Progenitor cell of endocrine pancreas (in vitro differentiated cells): Measurements from ENCODE around the gene KCNAB2. TPM values are rescaled to one million over a fixed set of nuclear protein-coding genes. Genes with fewer than 3 reads are reported as not detected.

Experiments
- DNase-seq: peaks from one replicate; pipeline ENCODE4 v3.0.0; 2021; ENCODE audit warnings: low spot score; ENCODE audit not compliant: unreplicated experiment
- H3K27ac Mint-ChIP-seq: 2 replicates; pipeline ENCODE4 v1.8.0; 2021; ENCODE audit warnings: mild to moderate bottlenecking, moderate library complexity, mixed read lengths
- H3K27me3 Mint-ChIP-seq: 2 replicates; pipeline ENCODE4 v1.8.0; 2021; ENCODE audit warnings: mixed read lengths
- H3K36me3 Mint-ChIP-seq: 2 replicates; pipeline ENCODE4 v1.8.0; 2022; ENCODE audit warnings: mixed read lengths; ENCODE audit not compliant: insufficient read depth
- H3K4me1 Mint-ChIP-seq: 2 replicates; pipeline ENCODE4 v1.8.0; 2021; ENCODE audit warnings: low read depth, mixed read lengths
- H3K4me3 Mint-ChIP-seq: 2 replicates; pipeline ENCODE4 v1.8.0; 2021; ENCODE audit warnings: low read depth, mild to moderate bottlenecking, moderate library complexity, mixed read lengths
- H3K9me3 Mint-ChIP-seq: 2 replicates; pipeline ENCODE4 v1.8.0; 2021; ENCODE audit warnings: low read depth, mixed read lengths
- CTCF ChIP-seq: fragments of 200-600 bp; sonication (generic); IDR thresholded peaks from one replicate; pipeline ENCODE4 v1.5.0; 2021; ENCODE audit warnings: antibody characterized with exemption, mild to moderate bottlenecking; ENCODE audit not compliant: unreplicated experiment
- total RNA-seq: library from RNA; stranded (reverse); gene quantifications from 2 replicates; pipeline ENCODE4 v1.2.1, GENCODE V29; 2021

KCNAB2 gene
- total RNA-seq, 1 donor from 2014 or later: 6.9 TPM

GRCh38 chr1:6117064-6117463, 71.4 kb downstream of the KCNAB2 start:
- Mint-ChIP-seq H3K9me3 (peaks cover 8% of the 10 kb centered on the region), H3K36me3 (no peaks in the 10 kb centered on the region), H3K4me3 (no peak overlapping the region), H3K27ac (no peak overlapping the region), H3K4me1 (no peaks in the 10 kb centered on the region), H3K27me3 (peaks cover 17% of the 10 kb centered on the region)
- TF ChIP-seq CTCF: no peak
- DNase-seq: no peak

- TF ChIP-seq CTCF: no peak
- DNase-seq: no peak
- Mint-ChIP-seq H3K27me3 (peaks cover 14% of the 10 kb centered on the region), H3K36me3 (no peaks in the 10 kb centered on the region), H3K4me3 (no peak overlapping the region), H3K4me1 (no peaks in the 10 kb centered on the region), H3K27ac (no peak overlapping the region), H3K9me3 (peaks cover 8% of the 10 kb centered on the region)
Observed at GRCh38 chr1:6117624-6118023, 71.9 kb downstream of the KCNAB2 start.

GRCh38 chr1:6118415-6118814, 72.7 kb downstream of the KCNAB2 start:
- H3K27me3 Mint-ChIP-seq: peaks cover 11% of the 10 kb centered on the region
- H3K27ac Mint-ChIP-seq: no peak overlapping the region
- no peak overlapping the region for H3K4me3 Mint-ChIP-seq
- no peak for DNase-seq
- H3K36me3 Mint-ChIP-seq: no peaks in the 10 kb centered on the region
- no peaks in the 10 kb centered on the region for H3K4me1 Mint-ChIP-seq
- H3K9me3 Mint-ChIP-seq: peaks cover 8% of the 10 kb centered on the region
- TF ChIP-seq CTCF: no peak

GRCh38 chr1:6121021-6121421, 75.3 kb downstream of the KCNAB2 start:
- no peaks in the 10 kb centered on the region for H3K36me3 Mint-ChIP-seq
- no peaks in the 10 kb centered on the region for H3K4me1 Mint-ChIP-seq
- peaks cover 8% of the 10 kb centered on the region for H3K9me3 Mint-ChIP-seq
- no peak overlapping the region for H3K27ac Mint-ChIP-seq
- H3K27me3 Mint-ChIP-seq: peaks cover 14% of the 10 kb centered on the region
- no peak for DNase-seq
- no peak overlapping the region for H3K4me3 Mint-ChIP-seq
- TF ChIP-seq CTCF: no peak

GRCh38 chr1:6121651-6122370, 76.1 kb downstream of the KCNAB2 start:
- Mint-ChIP-seq H3K4me3 (no peak overlapping the region), H3K9me3 (peaks cover 5% of the 10 kb centered on the region), H3K27me3 (peaks cover 10% of the 10 kb centered on the region), H3K4me1 (no peaks in the 10 kb centered on the region), H3K27ac (no peak overlapping the region), H3K36me3 (no peaks in the 10 kb centered on the region)
- DNase-seq: no peak
- no peak for TF ChIP-seq CTCF
